ENCODE measurements around the gene LRMDA.

The LRMDA gene

DNA sequence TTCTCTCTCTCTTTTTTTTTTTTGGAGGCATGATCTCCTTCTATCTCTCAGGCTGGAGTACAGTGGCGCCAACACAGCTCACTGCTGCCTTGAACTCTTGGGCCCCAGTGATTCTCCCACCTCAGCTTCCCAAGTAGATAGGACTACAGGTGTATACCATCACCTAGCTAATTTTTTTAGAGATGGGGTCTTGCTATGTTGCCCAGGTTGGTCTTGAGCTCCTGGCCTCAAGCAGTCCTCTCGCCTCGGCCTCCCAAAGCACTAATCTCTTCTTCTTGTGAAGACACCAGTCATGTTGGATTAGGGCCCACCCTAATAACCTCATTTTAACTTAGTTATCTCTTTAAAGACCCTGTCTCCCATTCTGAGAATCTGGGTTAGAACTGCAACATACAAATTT lies 45.6 kb downstream of the LRMDA start:
- DNase-seq = no peak

GRCh38 chr10:75477680-75478079 lies 46.3 kb downstream of the LRMDA start:
- no peak for DNase-seq

GRCh38 chr10:75480374-75480773 lies 49.0 kb downstream of the LRMDA start:
- no peak for DNase-seq

DNA sequence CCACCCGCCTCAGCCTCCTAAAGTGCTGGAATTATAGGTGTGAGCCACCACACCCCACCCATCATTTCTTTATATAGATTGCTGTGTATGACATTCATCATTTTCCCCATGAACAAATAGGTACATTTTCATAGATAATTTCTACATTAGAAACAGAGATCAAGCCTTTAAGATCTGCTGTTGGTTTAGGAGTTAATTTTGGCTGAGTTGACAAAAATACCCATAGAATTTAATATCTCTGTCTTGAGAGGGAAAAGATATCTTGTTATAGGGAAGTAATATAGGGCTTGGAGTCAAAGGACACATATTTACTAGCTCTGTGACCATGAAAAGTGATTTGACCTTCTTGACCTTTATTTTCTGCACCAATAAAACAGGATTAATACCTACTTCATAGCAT lies 51.8 kb downstream of the LRMDA start:
- DNase-seq = no peak

- no peak for DNase-seq
These were observed 53.3 kb downstream of the LRMDA start for GRCh38 chr10:75484717-75485116.

DNA sequence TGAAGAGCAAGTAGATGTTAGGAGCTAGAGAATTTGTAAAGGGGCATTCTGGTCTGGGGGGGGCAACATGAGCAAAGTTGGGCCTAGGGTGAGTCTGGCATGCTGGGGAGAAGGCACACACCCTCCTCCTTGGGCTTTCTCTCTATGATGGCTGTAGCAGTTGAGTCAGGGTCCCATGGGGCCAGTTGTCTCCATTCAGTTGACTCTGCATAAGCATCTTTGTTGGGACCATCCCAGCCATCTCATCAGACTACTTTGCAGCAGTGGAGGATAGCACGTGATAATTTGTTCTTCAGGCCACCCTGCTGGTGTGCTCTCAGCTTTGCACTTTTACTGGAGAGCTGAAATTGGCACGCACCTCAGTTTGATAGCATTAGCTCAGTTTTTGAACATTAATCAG lies 55.2 kb downstream of the LRMDA start:
- DNase-seq = no peak

DNA sequence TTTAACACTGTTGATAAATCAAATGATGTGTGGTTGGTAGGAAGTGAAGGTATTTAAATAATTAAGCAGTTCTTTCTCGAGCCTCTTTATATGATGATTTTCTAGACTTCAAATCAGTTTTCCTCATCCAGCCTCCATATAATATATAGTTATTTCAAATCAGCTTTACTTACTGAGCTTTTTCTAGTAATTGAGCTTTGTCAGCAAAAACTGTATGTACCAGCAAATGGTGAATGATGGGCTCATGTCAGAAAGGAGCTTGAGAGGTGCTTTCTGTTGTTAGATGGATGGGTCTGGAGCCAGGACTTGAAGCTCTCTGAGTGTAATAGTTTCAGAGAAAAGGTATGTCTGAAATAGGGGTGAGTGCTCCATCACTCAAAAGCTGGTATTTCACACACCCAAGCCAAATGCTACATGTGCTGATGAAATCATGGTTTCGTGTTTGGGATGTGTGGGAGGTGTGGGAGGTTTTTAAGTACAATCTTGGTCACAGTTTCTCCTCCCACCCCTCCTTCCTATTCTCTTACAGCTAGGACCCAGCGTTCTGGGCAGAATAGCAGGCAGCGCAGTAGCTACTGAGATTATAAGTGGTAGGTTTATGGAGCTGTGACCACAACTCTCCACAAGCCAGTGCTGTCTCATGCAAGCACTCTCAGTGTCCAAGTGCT lies 55.8 kb downstream of the LRMDA start:
- no peak for DNase-seq

- no peak for DNase-seq
These were observed 56.3 kb downstream of the LRMDA start for GRCh38 chr10:75487755-75488125.

GRCh38 chr10:75492173-75492925 lies 60.9 kb downstream of the LRMDA start:
- DNase-seq = no peak

GRCh38 chr10:75493464-75493863 lies 62.0 kb downstream of the LRMDA start:
- DNase-seq = no peak

GRCh38 chr10:75495434-75496190 lies 64.2 kb downstream of the LRMDA start:
- DNase-seq = no peak

- DNase-seq = no peak
These were observed 64.8 kb downstream of the LRMDA start for GRCh38 chr10:75496191-75496567.

DNA sequence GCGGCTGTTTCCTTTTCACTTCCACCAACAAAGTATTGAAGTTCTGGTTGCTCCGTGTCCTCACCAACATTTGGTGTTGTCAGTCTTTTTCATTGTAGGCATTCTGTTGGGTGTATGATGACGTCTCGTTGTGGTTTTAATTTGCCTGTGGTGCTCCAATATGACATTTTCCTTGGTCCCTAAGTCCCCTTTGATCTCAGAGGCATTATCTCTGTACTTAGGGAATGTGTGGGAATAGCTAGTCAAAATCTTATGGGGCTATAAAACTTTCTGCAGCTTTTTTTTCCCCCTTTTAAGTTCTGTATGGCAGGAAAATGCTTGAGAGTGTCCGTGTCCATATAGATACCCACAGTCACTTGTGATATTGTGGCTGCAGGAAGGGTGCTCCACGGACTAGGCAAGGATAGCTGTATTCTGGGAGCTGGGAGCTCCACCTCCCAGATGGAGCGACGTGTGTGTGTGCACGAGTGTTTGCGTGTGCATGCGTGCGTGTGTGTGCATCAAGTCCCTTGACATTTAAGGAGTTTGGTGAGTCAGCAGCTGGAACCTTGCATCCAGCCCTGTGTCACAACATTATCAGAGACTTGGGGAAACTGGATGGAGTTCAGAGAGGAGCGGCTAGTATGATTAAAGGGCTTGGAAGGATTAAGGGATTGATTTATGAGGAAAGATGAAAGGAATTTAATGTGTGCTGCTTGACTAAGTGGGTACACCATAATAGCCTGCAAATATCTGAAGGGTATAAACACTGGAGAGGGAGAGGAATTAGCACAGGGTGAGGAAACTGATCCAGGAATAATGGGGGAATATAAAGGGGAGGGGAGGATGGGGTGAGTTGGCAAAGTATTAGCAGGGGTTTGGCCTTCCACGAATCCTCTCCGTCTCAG lies 66.8 kb downstream of the LRMDA start:
- DNase-seq = no peak

- no peak for DNase-seq
These were observed 67.5 kb downstream of the LRMDA start for GRCh38 chr10:75498884-75499350.

GRCh38 chr10:75499556-75500160 lies 68.2 kb downstream of the LRMDA start:
- DNase-seq = no peak

- no peak for DNase-seq
These were observed 71.0 kb downstream of the LRMDA start for GRCh38 chr10:75502389-75502788.

DNA sequence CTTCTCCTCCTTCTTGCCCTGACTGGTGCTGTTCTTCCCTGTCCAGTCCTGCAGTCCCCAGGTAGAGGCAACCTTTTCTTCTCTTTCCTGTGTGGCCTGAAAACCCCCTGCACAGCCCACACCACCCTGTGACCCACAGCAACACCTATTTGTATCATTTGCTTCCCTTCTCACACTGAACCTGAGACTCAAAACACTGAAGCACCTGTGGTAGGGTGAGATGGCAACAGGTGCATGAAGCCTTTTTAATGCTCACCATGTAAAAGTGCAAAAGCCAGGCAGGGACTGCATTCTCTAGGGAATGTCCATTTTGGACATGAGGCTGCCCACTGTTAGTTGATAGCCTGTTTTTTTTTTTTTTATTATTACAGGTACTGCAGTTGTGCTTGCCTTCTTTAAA lies 71.4 kb downstream of the LRMDA start:
- no peak for DNase-seq

DNA sequence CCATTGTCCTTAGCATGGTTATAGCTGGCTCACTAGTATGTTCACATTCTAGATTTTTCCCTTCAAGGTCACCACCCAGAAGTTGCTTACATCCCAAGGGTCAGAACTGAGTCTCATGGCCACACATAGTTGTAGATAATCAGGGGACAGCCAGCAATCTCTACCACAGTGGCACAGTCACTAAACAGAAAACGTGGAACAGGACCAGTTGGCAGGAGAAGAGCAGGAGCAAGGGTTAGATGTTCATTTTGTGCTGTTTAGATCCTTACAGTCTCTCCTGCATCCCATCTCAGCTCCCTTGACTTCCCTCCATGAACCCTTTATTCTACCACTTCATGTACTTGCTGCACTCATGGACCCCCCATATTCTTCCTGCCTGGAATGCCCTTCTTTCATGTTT lies 73.9 kb downstream of the LRMDA start:
- DNase-seq = no peak

DNA sequence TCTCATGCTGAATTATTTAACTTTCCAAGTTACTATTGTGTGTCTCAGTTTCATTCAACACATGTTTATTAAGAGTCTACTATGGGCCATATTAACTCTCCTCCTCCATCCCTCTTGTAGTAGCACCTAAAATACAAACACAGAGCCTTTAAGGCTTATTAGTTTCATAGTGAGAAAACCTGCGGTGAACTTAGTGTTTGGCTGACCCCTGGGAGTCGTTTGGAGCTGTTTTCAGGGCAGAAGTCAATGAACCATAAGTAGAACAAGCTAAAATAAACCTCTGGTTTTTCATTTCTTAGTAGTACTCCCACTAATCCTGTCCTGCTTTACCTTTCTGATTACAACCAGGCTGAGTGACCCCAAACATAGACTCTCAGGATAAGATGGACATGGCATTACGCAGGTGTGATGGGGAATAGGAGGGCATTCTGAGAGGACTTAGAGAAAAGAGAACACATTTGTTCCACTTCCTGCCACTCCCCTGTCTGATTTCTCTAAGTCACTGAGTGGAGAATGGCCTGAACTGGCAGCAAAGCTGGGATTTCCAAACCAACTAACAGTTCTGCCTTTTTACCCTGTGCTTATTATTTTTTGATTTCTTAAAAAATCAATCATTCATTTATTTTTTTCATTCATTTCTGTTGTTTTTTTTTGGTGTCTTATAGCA lies 74.5 kb downstream of the LRMDA start:
- DNase-seq = no peak

- DNase-seq = no peak
These were observed 75.5 kb downstream of the LRMDA start for GRCh38 chr10:75506930-75507329.

GRCh38 chr10:75507469-75507868 lies 76.0 kb downstream of the LRMDA start:
- DNase-seq = no peak
